T follicular helper cell (primary cell): ENCODE measurements around the gene TMEM181.
"Not testable (repeated sequence)": the region's sequence is repeated elsewhere in the genome, so short reads cannot be mapped to it uniquely, and the experiment has no call there.

ENCODE experiments used
- DNase-seq: peaks from one replicate; pipeline ENCODE4 v3.0.0-alpha.2; 2020; ENCODE audit warnings: low read depth

TMEM181 gene

GRCh38 chr6:158621694-158622544 is 62.0 kb downstream of the TMEM181 start:
- DNase-seq, result no peak

GRCh38 chr6:158622545-158623190 is 62.8 kb downstream of the TMEM181 start:
- DNase-seq, result no peak

GRCh38 chr6:158624684-158625682 is 65.1 kb downstream of the TMEM181 start:
- no peak for DNase-seq

GRCh38 chr6:158625881-158626305 is 66.0 kb downstream of the TMEM181 start:
- no peak for DNase-seq

- no peak for DNase-seq
Observed at GRCh38 chr6:158626360-158627167, 66.7 kb downstream of the TMEM181 start.

GRCh38 chr6:158627168-158627939 is 67.5 kb downstream of the TMEM181 start:
- DNase-seq, result no peak

GRCh38 chr6:158627940-158628211 is 68.0 kb downstream of the TMEM181 start:
- no peak for DNase-seq

- DNase-seq, result no peak
Observed at GRCh38 chr6:158628542-158628941, 68.7 kb downstream of the TMEM181 start.

- DNase-seq, result peak; percentile 16
Observed at GRCh38 chr6:158629367-158630221, 69.7 kb downstream of the TMEM181 start.

GRCh38 chr6:158630938-158631616 is 71.2 kb downstream of the TMEM181 start:
- no peak for DNase-seq

- no peak for DNase-seq
Observed at GRCh38 chr6:158631678-158632537, 72.0 kb downstream of the TMEM181 start.

GRCh38 chr6:158632538-158633119 is 72.7 kb downstream of the TMEM181 start:
- not testable (repeated sequence) for DNase-seq

- no peak for DNase-seq
Observed at GRCh38 chr6:158633127-158633526, 73.2 kb downstream of the TMEM181 start.

GRCh38 chr6:158634695-158635426 is 75.0 kb downstream of the TMEM181 start:
- no peak for DNase-seq

GRCh38 chr6:158635427-158636073 is 75.7 kb downstream of the TMEM181 start:
- no peak for DNase-seq

- no peak for DNase-seq
Observed at GRCh38 chr6:158636778-158637177, 76.9 kb downstream of the TMEM181 start.
